Ishikawa (cell line): ENCODE measurements around the gene CDH13.

Experiments used
- CEBPB ChIP-seq: IDR thresholded peaks from 2 replicates; pipeline ENCODE4 v1.6.1; 2012
- CREB1 ChIP-seq: IDR thresholded peaks from 2 replicates; pipeline ENCODE4 v1.6.1; 2012; ENCODE audit warnings: low read depth
- EGR1 ChIP-seq: IDR thresholded peaks from 2 replicates; pipeline ENCODE4 v1.6.1; 2012
- EP300 ChIP-seq: IDR thresholded peaks from 2 replicates; pipeline ENCODE4 v1.6.1; 2012; ENCODE audit warnings: borderline replicate concordance
- FOXM1 ChIP-seq: IDR thresholded peaks from 2 replicates; pipeline ENCODE4 v1.6.1; 2012; ENCODE audit warnings: low read depth, borderline replicate concordance
- NFIC ChIP-seq: IDR thresholded peaks from 2 replicates; pipeline ENCODE4 v1.6.1; 2012
- RAD21 ChIP-seq: IDR thresholded peaks from 2 replicates; pipeline ENCODE4 v1.6.1; 2012; ENCODE audit warnings: low read depth
- TAF1 ChIP-seq: IDR thresholded peaks from 2 replicates; pipeline ENCODE4 v1.6.1; 2012; ENCODE audit warnings: low read depth, mild to moderate bottlenecking
- TCF12 ChIP-seq: IDR thresholded peaks from 2 replicates; pipeline ENCODE4 v1.6.1; 2012; ENCODE audit warnings: low read depth
- TEAD4 ChIP-seq: IDR thresholded peaks from 2 replicates; pipeline ENCODE4 v1.6.1; 2012
- YY1 ChIP-seq: IDR thresholded peaks from 2 replicates; pipeline ENCODE4 v1.6.1; 2012; ENCODE audit warnings: low read depth
- ZBTB7A ChIP-seq: IDR thresholded peaks from 2 replicates; pipeline ENCODE4 v1.6.1; 2012; ENCODE audit warnings: low read depth
- TF ChIP-seq, protein P1 (sequence below): IDR thresholded peaks from 2 replicates; pipeline ENCODE4 v1.6.1; 2012
- TF ChIP-seq, protein P2 (sequence below): IDR thresholded peaks from 2 replicates; pipeline ENCODE4 v1.6.1; 2012; ENCODE audit warnings: low read depth, mild to moderate bottlenecking
- TF ChIP-seq, protein P3 (sequence below): IDR thresholded peaks from 2 replicates; pipeline ENCODE4 v1.6.1; 2012

The CDH13 gene

DNA sequence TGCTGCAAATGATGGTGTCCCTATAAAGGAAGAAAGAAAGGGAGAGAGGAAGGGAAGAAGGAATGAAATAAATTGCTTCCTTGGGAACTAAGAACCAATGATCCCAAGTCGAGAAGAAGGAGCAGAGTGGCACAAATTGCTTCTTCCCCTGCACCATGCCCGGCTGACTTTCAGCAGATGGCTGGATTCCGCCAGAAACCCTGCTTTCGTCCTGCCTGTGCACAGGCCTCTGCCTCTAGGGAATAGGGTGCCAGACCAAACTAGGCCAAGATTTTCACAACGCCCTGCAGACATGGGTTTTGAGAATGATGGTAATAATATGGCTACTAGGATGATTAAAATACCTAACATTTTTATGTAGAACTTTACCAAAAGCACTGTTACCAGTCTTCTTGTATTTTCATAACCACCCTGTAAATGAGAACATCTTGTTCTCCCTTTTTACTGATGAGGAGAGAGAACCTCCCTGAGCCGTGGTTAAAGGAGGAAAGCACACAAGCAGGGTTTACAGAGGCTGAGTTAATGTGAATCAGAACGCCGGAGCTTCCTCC, 1058.9 kb downstream of the CDH13 start:
- no peak for TF ChIP-seq RAD21
- TF ChIP-seq TEAD4: no peak
- TF ChIP-seq EGR1: no peak
- no peak for TF ChIP-seq YY1
- TF ChIP-seq, protein P1, sequence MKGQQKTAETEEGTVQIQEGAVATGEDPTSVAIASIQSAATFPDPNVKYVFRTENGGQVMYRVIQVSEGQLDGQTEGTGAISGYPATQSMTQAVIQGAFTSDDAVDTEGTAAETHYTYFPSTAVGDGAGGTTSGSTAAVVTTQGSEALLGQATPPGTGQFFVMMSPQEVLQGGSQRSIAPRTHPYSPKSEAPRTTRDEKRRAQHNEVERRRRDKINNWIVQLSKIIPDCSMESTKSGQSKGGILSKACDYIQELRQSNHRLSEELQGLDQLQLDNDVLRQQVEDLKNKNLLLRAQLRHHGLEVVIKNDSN: no peak
- TF ChIP-seq TCF12: no peak
- no peak for TF ChIP-seq FOXM1
- TF ChIP-seq NFIC: no peak
- TF ChIP-seq CREB1: no peak
- TF ChIP-seq, protein P2, sequence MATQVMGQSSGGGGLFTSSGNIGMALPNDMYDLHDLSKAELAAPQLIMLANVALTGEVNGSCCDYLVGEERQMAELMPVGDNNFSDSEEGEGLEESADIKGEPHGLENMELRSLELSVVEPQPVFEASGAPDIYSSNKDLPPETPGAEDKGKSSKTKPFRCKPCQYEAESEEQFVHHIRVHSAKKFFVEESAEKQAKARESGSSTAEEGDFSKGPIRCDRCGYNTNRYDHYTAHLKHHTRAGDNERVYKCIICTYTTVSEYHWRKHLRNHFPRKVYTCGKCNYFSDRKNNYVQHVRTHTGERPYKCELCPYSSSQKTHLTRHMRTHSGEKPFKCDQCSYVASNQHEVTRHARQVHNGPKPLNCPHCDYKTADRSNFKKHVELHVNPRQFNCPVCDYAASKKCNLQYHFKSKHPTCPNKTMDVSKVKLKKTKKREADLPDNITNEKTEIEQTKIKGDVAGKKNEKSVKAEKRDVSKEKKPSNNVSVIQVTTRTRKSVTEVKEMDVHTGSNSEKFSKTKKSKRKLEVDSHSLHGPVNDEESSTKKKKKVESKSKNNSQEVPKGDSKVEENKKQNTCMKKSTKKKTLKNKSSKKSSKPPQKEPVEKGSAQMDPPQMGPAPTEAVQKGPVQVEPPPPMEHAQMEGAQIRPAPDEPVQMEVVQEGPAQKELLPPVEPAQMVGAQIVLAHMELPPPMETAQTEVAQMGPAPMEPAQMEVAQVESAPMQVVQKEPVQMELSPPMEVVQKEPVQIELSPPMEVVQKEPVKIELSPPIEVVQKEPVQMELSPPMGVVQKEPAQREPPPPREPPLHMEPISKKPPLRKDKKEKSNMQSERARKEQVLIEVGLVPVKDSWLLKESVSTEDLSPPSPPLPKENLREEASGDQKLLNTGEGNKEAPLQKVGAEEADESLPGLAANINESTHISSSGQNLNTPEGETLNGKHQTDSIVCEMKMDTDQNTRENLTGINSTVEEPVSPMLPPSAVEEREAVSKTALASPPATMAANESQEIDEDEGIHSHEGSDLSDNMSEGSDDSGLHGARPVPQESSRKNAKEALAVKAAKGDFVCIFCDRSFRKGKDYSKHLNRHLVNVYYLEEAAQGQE: no peak
- TF ChIP-seq, protein P3, sequence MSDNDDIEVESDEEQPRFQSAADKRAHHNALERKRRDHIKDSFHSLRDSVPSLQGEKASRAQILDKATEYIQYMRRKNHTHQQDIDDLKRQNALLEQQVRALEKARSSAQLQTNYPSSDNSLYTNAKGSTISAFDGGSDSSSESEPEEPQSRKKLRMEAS: no peak
- no peak for TF ChIP-seq ZBTB7A
- TF ChIP-seq EP300: no peak

DNA sequence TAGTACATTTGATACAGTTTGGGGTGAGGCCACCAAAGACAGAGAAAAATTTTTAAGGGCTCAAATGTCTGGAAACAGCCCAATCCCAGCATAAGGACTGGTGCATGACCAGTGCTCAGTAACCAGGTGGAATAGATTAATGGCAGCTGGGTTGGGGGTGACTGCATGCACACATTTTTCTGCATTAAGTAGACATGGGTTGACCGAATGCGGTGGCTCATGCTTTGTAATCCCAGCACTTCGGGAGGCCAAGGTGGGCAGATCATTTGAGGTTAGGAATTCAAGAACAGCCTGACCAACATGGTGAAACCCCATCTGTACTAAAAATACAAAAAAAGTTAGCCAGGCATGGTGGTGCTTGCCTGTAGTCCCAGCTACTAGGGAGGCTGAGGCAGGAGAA, 1060.0 kb downstream of the CDH13 start:
- no peak for TF ChIP-seq FOXM1
- no peak for TF ChIP-seq ZBTB7A
- no peak for TF ChIP-seq EP300
- no peak for TF ChIP-seq RAD21
- no peak for TF ChIP-seq TEAD4
- TF ChIP-seq EGR1: no peak
- no peak for TF ChIP-seq TAF1
- no peak for TF ChIP-seq YY1
- no peak for TF ChIP-seq CREB1
- TF ChIP-seq, protein P1: no peak
- TF ChIP-seq, protein P3: no peak
- no peak for TF ChIP-seq TCF12
- no peak for TF ChIP-seq CEBPB
- TF ChIP-seq, protein P2: no peak
- no peak for TF ChIP-seq NFIC

DNA sequence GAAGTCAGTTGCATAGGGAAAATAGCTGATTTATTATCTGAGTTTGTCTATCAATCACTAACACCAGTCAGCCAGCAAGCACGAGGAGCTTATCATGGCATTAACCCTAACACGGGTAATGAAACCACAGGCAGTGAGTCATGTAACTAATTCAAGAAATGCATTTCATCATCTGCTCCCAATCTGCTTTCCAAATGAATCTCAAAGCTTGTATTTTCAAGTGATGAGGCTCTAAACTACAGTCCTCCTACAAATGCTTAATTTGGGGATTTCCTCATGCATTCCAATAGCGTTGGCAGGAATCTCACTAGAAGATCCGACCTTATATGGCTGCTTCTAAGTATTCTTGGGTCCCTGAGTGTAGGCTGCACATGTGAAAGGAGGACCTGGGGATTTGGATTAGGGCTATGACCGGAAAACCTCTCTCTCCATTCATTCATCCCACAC, 1062.6 kb downstream of the CDH13 start:
- TF ChIP-seq YY1 (no peak), TCF12 (no peak), EP300 (no peak)

DNA sequence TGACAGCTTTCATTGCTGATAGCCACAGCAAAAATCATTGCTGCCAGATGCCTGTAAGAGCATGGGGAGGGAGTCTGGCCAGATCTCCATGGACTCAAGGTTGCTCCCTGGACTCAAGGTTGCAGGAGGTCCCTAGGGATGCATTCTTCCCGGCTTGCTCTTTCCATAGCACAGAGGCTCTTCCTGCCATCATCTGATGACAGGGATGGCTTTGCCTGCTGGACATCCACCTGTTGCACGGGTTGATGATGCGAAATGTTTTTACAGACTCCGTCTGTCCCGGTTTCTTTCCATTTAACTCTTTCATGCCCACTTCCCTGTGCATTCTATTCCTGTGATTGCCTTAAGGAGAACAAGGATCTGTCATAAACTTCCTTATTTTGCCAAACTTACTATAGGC, 1065.5 kb downstream of the CDH13 start:
- TF ChIP-seq EGR1 (no peak), RAD21 (no peak), FOXM1 (no peak), CREB1 (no peak), NFIC (no peak), TAF1 (no peak), TEAD4 (no peak), YY1 (no peak), CEBPB (no peak), EP300 (no peak), ZBTB7A (no peak), TCF12 (no peak)
- TF ChIP-seq, protein P1: no peak
- TF ChIP-seq, protein P3: no peak
- TF ChIP-seq, protein P2: no peak
